Activated gamma-delta T cell treated with anti-CD3 and anti-CD28 coated beads, Interleukin-2, amount 50 U/mL, for 16 hours (primary cell): ENCODE data around the gene SLC35E2B.

ENCODE experiments used
- DNase-seq: peaks from one replicate; pipeline ENCODE4 v3.0.0-alpha.2; 2020; ENCODE audit warnings: low read depth

Gene SLC35E2B

GRCh38 chr1:1609822-1610485 lies 82.6 kb downstream of the SLC35E2B start:
- no peak for DNase-seq
